ENCODE data around the gene CCDC88C.

GRCh38 chr14:91394105-91395081 lies 23.2 kb downstream of the CCDC88C start:
- TF ChIP-seq EZH2 (IDR thresholded peaks at IDR 0.05; ENCODE audit: low read length) (no peak), CTCF (optimal IDR thresholded peaks at IDR 0.05 in 1 of 3, IDR thresholded peaks at IDR 0.05 in 1 of 3, conservative IDR thresholded peaks at IDR 0.05 in 1 of 3; ENCODE audit: extremely low read depth in 1 of 3, insufficient read depth in 2 of 3, low read length in 3 of 3) (no peak)

All from keratinocyte (primary cell).